Myocyte (in vitro differentiated cells): Measurements from ENCODE around the gene ADAMTS14. TPM values are rescaled to one million over a fixed set of nuclear protein-coding genes. Genes with fewer than 3 reads are reported as not detected.

Experiments
- DNase-seq: peaks from one replicate; pipeline ENCODE4 v3.0.0-alpha.2; 2012; ENCODE audit warnings: low read depth
- total RNA-seq: library from RNA; depleted of rRNA; stranded (reverse); fragments of >200 nt; gene quantifications from 2 replicates; pipeline ENCODE4 v1.2.3, GENCODE V29; 2014

The ADAMTS14 gene
- total RNA-seq, 1 donor from 2014 or later, result 7.1 TPM

- no peak for DNase-seq
These were observed 18.3 kb downstream of the ADAMTS14 start for GRCh38 chr10:70690589-70690988.

GRCh38 chr10:70691611-70692010, 19.3 kb downstream of the ADAMTS14 start:
- DNase-seq, result no peak

- no peak for DNase-seq
These were observed 19.8 kb downstream of the ADAMTS14 start for GRCh38 chr10:70692043-70692603.

GRCh38 chr10:70693619-70694335, 21.5 kb downstream of the ADAMTS14 start:
- DNase-seq, result no peak

- no peak for DNase-seq
These were observed 22.3 kb downstream of the ADAMTS14 start for GRCh38 chr10:70694418-70695141.

GRCh38 chr10:70695241-70696030, 23.1 kb downstream of the ADAMTS14 start:
- no peak for DNase-seq

GRCh38 chr10:70698211-70698610, 25.9 kb downstream of the ADAMTS14 start:
- DNase-seq, result no peak

- DNase-seq, result no peak
These were observed 26.9 kb downstream of the ADAMTS14 start for GRCh38 chr10:70699063-70699658.

- no peak for DNase-seq
These were observed 27.4 kb downstream of the ADAMTS14 start for GRCh38 chr10:70699659-70700174.

GRCh38 chr10:70702190-70702763, 30.0 kb downstream of the ADAMTS14 start:
- no peak for DNase-seq

- no peak for DNase-seq
These were observed 31.9 kb downstream of the ADAMTS14 start for GRCh38 chr10:70704211-70704610.

- no peak for DNase-seq
These were observed 33.0 kb downstream of the ADAMTS14 start for GRCh38 chr10:70705121-70705861.

- DNase-seq, result no peak
These were observed 38.9 kb downstream of the ADAMTS14 start for GRCh38 chr10:70711177-70711576.

- DNase-seq, result no peak
These were observed 39.6 kb downstream of the ADAMTS14 start for GRCh38 chr10:70711911-70712310.

GRCh38 chr10:70714245-70714644, 41.9 kb downstream of the ADAMTS14 start:
- DNase-seq, result peak; percentile 75

- no peak for DNase-seq
These were observed 42.6 kb downstream of the ADAMTS14 start for GRCh38 chr10:70714951-70715350.

- peak; percentile 87 for DNase-seq
These were observed 43.8 kb downstream of the ADAMTS14 start for GRCh38 chr10:70715853-70716795.

- DNase-seq, result no peak
These were observed 50.6 kb downstream of the ADAMTS14 start for GRCh38 chr10:70722820-70723424.
